Kidney (tissue), 14 donors: ENCODE measurements around the gene HEPHL1. TPM values are rescaled to one million over a fixed set of nuclear protein-coding genes. Genes with fewer than 3 reads are reported as not detected.

Experiments
- DNase-seq, 5 donors: peaks; one replicate each; pipeline ENCODE4 v3.0.0-alpha.2; 2013 to 2020
- FAIRE-seq: peaks from 2 replicates; lab custom pipeline; 2012; peaks lifted over from hg19 to GRCh38; lab: Jason Lieb, UNC
- H3K27ac ChIP-seq, 2 donors: one replicate each; pipeline ENCODE4 v1.7.0; 2013; ENCODE audit warnings: low read depth in 2 of 2, low read length in 2 of 2, inconsistent platforms in 1 of 2
- H3K27me3 ChIP-seq: one replicate; pipeline ENCODE4 v1.7.1; 2013; ENCODE audit warnings: low read length, inconsistent platforms; ENCODE audit not compliant: control insufficient read depth, insufficient read depth
- H3K36me3 ChIP-seq, 3 donors: one replicate each; pipeline versions ENCODE4 v1.7.0 to v1.7.1; 2013; ENCODE audit warnings: low read length in 3 of 3, control low read depth in 1 of 3, inconsistent platforms in 1 of 3; ENCODE audit not compliant: insufficient read depth in 3 of 3, control insufficient read depth in 2 of 3
- H3K4me1 ChIP-seq, 3 donors: one replicate each; pipeline versions ENCODE4 v1.7.0 to v1.7.1; 2013; ENCODE audit warnings: low read length in 3 of 3, inconsistent platforms in 1 of 3, low read depth in 1 of 3; ENCODE audit not compliant: control insufficient read depth in 2 of 3, insufficient read depth in 2 of 3
- H3K4me3 ChIP-seq, 3 donors: one replicate each; pipeline versions ENCODE4 v1.7.0 to v1.8.1; 2013; ENCODE audit warnings: low read length in 3 of 3, control low read depth in 1 of 3, inconsistent platforms in 1 of 3
- H3K9ac ChIP-seq, 3 donors: one replicate each; pipeline versions ENCODE4 v1.7.0 to v1.7.1; 2013; ENCODE audit warnings: low read length in 3 of 3, control low read depth in 1 of 3, inconsistent platforms in 1 of 3
- H3K9me3 ChIP-seq, 3 donors: one replicate each; pipeline versions ENCODE4 v1.7.0 to v1.7.1; 2013; ENCODE audit warnings: low read length in 3 of 3, control low read depth in 1 of 3, inconsistent platforms in 1 of 3; ENCODE audit not compliant: control insufficient read depth in 2 of 3, insufficient read depth in 1 of 3
- CTCF ChIP-seq: IDR thresholded peaks from 3 replicates; pipeline ENCODE4 v1.5.1; 2012; ENCODE audit warnings: mild to moderate bottlenecking, moderate library complexity, borderline replicate concordance; ENCODE audit not compliant: insufficient read depth; ENCODE audit errors: extremely low read depth
- intact Hi-C: fragments of 100-400 bp; cut with DNase I; formaldehyde crosslinking; loops from one replicate; pipeline ENCODE4 v1.11.1; 2022
- polyA plus RNA-seq: library from polyadenylated mRNA; stranded (reverse); fragments of 350-450 nt; fragmentation: Illumina TruSeq; extraction: RNeasy Lipid Tissue Mini Kit (QIAGEN cat#74804); gene quantifications from one replicate; pipeline ENCODE4 v1.2.3, GENCODE V29; 2014; ENCODE audit warnings: low read depth, low replicate concordance; ENCODE audit not compliant: insufficient read depth
- total RNA-seq: library from RNA; stranded (reverse); fragmentation: NEBNext Ultra II Directional; extraction: Animal tissue kit (Norgen Biotek cat#: 25700); gene quantifications from one replicate; pipeline ENCODE4 v1.2.1, GENCODE V29; 2021
- donor health status: control.
- donor health status: control.
- donor health status: control.
- donor health status: control.
- donor health status: control.
- donor health status: DM: yes; HTN: yes; CAD: no.
- donor health status: Normal renal cell carcinoma (clear cell type).

Gene HEPHL1
- total and polyA plus RNA-seq, 2 donors from 2014 or later = not detected

GRCh38 chr11:94132152-94132558, 111.0 kb downstream of the HEPHL1 start:
- H3K9me3 ChIP-seq = no peaks in the 10 kb centered on the region
- no peak overlapping the region for H3K4me3 ChIP-seq
- H3K27ac ChIP-seq = no peak overlapping the region
- intact Hi-C loops = no loop called here
- H3K36me3 ChIP-seq = no peaks in the 10 kb centered on the region
- no peak for TF ChIP-seq CTCF
- FAIRE-seq = no peak
- H3K9ac ChIP-seq = no peak overlapping the region
- DNase-seq = no peak
- H3K27me3 ChIP-seq = no peaks in the 10 kb centered on the region
- peaks cover 0 to 26% (median 19%) of the 10 kb centered on the region in 3 donors for H3K4me1 ChIP-seq

DNA sequence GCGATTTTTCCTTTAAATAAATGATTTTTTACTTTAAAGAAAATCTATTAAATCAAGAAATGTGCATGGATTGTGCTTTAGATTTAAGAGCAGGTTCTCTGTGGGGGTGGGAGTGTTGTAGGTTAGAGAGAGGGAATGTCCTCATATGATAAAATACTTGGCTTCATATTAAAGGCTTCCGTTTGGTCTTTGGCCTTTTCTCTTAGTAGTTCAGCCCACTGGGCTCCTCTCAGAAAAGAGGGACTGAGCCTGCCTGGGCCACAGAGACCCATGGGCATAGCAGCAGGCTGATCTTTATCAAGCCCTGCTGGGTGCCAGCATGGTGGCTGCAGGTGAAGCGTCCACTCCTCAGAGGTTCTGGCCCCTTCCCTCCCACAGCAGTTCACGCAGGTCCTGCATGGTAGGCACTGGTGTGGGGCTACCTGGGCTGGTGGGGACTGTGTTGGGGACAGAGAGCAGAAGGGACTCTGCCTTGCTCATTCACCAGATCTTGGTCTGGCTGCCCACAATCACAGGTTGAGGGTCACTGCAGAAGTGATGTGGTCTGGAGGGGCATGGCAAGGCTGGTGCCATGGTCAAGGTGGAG, 111.8 kb downstream of the HEPHL1 start:
- intact Hi-C loops = no loop called here
- no peak overlapping the region for H3K4me3 ChIP-seq
- H3K36me3 ChIP-seq = no peaks in the 10 kb centered on the region
- no peak overlapping the region for H3K27ac ChIP-seq
- DNase-seq = no peak
- no peak for FAIRE-seq
- H3K9ac ChIP-seq = no peak overlapping the region
- no peak for TF ChIP-seq CTCF
- H3K4me1 ChIP-seq = peaks cover 0 to 25% (median 19%) of the 10 kb centered on the region in 3 donors
- H3K9me3 ChIP-seq = no peaks in the 10 kb centered on the region
- no peaks in the 10 kb centered on the region for H3K27me3 ChIP-seq

DNA sequence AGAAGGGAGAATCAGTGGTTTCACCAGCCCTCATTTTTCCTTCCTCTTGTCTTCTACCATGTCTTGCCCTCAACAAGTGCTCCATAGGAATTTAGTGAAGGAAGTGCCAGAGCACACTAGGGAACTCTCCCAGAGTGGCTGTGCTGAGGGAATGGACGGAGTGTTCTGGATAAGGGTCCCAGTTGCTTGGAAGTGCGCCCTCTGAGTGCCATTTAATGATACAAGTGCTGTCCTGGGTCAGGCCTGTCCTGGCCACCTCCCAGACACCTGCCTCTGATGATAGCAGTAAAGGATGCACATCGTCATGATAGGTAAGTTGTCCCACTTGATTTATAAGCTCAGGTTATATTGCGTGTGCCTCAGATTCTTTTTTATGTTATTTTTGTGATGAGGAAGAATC, 112.6 kb downstream of the HEPHL1 start:
- FAIRE-seq = no peak
- Histone ChIP-seq H3K27ac (peak overlapping the region in 1 of 2 donors; percentile 15), H3K9ac (no peak overlapping the region), H3K4me3 (no peak overlapping the region), H3K27me3 (no peaks in the 10 kb centered on the region), H3K4me1 (peaks cover 0 to 23% (median 19%) of the 10 kb centered on the region in 3 donors), H3K9me3 (no peaks in the 10 kb centered on the region), H3K36me3 (no peaks in the 10 kb centered on the region)
- intact Hi-C loops = no loop called here
- no peak for DNase-seq
- no peak for TF ChIP-seq CTCF
